Limb (tissue), 2 donors: Measurements from ENCODE around the gene HTT-AS.

Experiments
- DNase-seq, 2 donors: peaks; one replicate each; pipeline ENCODE4 v3.0.0-alpha.2; 2016; ENCODE audit errors: extremely low spot score in 2 of 2

HTT-AS gene

GRCh38 chr4:3087115-3087797 lies 12.9 kb upstream of the HTT-AS start:
- no peak for DNase-seq

GRCh38 chr4:3085948-3086670 lies 11.8 kb upstream of the HTT-AS start:
- DNase-seq = no peak

GRCh38 chr4:3083732-3084131 lies 9.4 kb upstream of the HTT-AS start:
- DNase-seq = no peak

- DNase-seq = no peak
These were observed 8.7 kb upstream of the HTT-AS start for GRCh38 chr4:3082925-3083515.

DNA sequence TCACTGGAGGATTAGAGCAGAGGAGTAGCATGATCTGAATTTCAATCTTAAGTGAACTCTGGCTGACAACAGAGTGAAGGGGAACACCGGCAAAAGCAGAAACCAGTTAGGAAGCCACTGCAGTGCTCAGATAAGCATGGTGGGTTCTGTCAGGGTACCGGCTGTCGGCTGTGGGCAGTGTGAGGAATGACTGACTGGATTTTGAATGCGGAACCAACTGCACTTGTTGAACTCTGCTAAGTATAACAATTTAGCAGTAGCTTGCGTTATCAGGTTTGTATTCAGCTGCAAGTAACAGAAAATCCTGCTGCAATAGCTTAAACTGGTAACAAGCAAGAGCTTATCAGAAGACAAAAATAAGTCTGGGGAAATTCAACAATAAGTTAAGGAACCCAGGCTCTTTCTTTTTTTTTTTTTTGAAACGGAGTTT lies 5.4 kb upstream of the HTT-AS start:
- no peak for DNase-seq

DNA sequence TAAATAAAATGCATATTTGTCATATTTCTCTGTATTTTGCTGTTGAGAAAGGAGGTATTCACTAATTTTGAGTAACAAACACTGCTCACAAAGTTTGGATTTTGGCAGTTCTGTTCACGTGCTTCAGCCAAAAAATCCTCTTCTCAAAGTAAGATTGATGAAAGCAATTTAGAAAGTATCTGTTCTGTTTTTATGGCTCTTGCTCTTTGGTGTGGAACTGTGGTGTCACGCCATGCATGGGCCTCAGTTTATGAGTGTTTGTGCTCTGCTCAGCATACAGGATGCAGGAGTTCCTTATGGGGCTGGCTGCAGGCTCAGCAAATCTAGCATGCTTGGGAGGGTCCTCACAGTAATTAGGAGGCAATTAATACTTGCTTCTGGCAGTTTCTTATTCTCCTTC lies 3.5 kb upstream of the HTT-AS start:
- DNase-seq = no peak

- no peak for DNase-seq
These were observed 1.3 kb upstream of the HTT-AS start for GRCh38 chr4:3075652-3075981.

DNA sequence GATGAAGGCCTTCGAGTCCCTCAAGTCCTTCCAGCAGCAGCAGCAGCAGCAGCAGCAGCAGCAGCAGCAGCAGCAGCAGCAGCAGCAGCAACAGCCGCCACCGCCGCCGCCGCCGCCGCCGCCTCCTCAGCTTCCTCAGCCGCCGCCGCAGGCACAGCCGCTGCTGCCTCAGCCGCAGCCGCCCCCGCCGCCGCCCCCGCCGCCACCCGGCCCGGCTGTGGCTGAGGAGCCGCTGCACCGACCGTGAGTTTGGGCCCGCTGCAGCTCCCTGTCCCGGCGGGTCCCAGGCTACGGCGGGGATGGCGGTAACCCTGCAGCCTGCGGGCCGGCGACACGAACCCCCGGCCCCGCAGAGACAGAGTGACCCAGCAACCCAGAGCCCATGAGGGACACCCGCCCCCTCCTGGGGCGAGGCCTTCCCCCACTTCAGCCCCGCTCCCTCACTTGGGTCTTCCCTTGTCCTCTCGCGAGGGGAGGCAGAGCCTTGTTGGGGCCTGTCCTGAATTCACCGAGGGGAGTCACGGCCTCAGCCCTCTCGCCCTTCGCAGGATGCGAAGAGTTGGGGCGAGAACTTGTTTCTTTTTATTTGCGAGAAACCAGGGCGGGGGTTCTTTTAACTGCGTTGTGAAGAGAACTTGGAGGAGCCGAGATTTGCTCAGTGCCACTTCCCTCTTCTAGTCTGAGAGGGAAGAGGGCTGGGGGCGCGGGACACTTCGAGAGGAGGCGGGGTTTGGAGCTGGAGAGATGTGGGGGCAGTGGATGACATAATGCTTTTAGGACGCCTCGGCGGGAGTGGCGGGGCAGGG lies 711 bp upstream of the HTT-AS start:
- DNase-seq = peak; percentile 28 to 81

DNA sequence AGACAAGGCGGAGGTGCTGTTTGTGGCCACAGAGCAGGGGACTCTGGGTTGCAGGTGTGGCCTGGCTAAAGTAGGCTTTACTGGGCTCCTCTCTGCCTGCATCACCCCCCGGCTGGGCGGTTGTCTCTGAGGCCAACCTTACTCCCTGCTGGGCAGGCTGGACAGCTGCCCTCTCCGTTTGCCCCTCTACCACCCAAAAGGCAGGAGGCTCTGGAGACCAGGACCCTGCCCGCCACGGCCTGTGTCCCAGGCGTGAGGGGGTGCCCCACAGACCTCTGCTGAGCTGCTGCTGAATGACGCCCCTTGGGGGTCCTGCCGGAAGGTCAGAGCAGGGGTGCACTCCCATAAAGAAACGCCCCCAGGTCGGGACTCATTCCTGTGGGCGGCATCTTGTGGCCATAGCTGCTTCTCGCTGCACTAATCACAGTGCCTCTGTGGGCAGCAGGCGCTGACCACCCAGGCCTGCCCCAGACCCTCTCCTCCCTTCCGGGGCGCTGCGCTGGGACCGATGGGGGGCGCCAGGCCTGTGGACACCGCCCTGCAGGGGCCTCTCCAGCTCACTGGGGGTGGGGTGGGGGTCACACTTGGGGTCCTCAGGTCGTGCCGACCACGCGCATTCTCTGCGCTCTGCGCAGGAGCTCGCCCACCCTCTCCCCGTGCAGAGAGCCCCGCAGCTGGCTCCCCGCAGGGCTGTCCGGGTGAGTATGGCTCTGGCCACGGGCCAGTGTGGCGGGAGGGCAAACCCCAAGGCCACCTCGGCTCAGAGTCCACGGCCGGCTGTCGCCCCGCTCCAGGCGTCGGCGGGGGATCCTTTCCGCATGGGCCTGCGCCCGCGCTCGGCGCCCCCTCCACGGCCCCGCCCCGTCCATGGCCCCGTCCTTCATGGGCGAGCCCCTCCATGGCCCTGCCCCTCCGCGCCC lies 920 bp downstream of the HTT-AS start:
- DNase-seq = no peak

GRCh38 chr4:3071811-3072210 lies 2.5 kb downstream of the HTT-AS start:
- DNase-seq = no peak

DNA sequence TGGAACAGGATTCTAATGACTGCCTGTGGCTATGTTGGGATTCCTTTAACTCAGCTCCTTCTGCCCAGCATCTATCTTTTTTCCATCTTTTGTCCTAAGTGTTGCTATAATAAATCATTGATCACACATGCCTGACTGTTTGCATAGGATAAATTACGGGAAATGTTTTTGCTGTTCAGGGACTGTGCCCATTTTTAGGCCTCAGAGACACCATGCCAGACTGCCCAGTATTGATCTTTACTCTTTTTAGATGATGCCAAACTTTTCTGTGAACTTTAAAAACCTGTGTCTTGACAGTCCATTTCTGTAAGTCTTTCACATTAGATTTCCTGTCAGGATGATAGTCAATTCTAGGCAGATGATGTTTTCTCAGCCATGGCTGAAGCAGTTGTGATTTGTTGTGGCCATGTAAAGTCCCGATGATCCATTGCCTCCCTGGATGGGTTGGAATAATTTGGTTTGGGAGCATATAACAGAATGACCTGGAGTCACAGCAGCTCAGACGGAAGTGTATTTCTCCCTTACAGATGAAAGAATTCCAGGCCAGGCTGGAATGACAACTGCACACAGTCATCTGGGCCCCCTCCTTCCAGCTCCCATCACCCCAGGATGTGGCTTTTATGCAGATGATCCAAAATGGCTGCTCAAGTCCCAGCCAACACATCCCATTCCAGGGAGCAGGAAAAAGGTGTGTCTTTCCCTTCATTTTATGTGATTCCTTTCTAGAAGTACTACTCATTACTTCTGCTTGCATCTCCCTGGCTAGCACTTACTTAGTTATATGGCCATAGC lies 3.4 kb downstream of the HTT-AS start:
- no peak for DNase-seq

GRCh38 chr4:3069661-3070199 lies 4.6 kb downstream of the HTT-AS start:
- no peak for DNase-seq

DNA sequence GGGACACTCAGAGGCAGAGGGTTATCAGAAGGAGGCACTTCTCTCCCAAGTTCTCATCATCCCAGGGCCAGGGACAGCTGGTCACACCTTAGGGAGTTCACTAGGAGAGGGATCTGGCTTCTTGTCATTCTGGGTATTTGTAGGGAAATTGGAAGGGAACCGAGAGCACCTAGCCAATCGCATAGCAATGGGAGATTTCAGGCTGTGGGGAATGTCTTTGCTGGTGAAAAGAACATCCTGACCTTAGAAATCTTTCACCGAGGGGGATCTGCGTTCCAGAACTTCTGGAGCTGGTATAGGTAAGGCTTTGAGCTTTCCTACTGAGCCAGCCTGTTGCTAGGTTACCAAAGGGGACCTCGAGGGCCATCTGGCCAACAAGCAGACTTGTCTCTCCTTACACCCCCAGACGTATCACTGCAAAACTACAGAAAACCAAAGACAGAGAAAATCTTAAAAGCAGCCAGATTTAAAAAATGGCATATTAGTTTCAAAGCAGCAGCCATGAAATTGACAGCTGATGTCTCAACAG lies 6.8 kb downstream of the HTT-AS start:
- no peak for DNase-seq

DNA sequence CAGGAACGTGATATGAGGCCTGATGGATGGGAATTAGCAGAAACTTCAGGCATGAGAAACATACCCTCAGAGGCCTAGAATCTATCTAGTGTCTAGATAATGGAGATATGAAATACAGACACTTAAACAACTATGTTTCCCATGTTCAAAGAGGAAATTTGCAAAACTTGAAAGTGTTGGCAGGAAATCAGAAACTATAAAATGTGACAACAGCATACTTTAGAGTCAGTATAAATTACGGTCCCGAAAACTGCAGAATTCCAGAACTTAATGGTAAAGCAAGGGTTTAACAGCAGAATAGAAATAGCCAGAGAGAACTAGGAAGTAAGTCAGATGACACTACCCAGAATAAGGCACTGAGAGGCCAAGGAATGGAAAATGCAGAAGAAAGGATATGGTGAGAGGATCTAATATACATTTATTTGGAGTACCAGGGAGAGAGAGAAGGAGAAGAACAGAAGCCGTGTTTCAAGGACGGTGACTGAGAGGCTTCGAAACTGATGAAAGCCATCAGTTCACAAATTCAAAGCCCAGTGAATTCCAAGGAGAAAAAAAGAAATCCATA lies 7.4 kb downstream of the HTT-AS start:
- DNase-seq = no peak

DNA sequence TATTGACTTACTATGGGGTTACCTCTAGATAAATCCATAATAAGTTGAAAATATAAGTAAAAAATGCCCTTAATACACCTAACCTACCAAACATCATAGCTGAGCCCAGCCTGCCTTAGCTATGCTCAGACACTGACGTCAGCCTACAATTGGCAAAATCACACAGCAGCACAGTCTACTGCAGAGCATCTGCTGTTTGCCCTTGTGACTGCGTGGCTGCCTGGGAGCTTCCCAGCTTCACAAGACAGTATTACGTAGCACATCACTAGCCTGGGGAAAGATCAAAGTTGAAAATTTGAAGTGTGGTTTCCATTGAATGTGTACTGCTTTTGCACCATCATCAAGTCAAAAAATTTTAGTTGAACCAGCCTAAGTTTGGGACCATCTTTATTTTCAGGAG lies 8.8 kb downstream of the HTT-AS start:
- DNase-seq = no peak

DNA sequence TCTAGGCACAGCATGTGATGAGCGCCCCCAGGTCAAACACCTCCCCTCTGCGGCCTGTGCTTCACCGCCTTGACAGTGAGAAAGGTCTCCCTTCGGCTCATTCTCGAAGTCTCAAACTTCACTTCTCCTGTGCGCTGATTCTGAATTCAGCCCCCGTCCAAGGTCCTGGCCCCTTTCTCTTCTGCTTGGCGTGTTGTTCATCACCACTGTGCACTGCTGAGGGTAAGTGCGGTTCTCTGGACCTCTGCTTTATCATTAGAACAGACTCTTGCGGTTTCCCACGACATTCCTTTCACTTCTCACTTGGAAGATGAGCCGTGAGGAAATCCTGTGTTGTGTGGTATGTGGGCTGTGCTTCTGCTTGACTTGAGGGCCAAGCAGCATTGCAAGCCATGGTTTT lies 11.9 kb downstream of the HTT-AS start:
- DNase-seq = no peak

DNA sequence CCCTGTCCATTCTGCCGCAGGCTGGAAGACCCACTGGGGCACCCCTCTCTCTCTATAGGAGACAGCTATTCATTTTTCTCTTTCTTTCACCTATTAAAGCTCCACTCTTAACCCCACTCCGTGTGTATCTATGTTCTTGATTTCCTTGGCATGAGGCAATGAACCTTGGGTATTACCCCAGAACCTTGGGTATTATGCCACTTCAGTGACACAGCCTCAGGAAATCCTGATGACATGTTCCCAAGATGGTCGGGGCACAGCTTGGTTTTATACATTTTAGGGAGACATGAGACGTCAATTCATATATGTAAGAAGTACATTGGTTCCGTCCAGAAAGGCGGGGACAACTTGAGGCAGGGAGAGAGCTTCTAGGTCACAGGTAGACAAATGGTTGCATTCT lies 13.4 kb downstream of the HTT-AS start:
- DNase-seq = no peak

DNA sequence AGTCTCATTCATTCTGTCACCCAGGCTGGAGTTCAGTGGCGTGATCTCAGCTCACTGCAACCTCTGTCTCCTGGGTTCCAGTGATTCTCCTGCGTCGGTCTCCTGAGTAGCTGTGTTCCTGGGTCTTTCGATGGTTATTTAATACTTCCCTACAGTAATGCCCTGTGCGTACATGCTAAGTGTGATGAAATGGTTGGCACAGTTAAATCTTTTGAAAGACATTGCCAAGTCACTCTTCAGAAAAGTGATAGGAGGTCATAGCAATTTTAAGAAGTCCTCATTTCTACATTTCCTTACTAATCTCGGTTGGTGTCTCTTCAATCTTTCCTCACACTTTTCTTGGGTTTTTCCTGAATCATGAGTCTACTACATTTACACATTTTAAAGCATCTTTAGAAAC lies 14.4 kb downstream of the HTT-AS start:
- no peak for DNase-seq

GRCh38 chr4:3054169-3054759 lies 20.1 kb downstream of the HTT-AS start:
- DNase-seq = no peak
